ENCODE results near the gene MORN1. TPM values are rescaled to one million over a fixed set of nuclear protein-coding genes. Genes with fewer than 3 reads are reported as not detected.

MORN1 gene
- total RNA-seq, 1 experiment from 2014 or later: 5.4 TPM

DNA sequence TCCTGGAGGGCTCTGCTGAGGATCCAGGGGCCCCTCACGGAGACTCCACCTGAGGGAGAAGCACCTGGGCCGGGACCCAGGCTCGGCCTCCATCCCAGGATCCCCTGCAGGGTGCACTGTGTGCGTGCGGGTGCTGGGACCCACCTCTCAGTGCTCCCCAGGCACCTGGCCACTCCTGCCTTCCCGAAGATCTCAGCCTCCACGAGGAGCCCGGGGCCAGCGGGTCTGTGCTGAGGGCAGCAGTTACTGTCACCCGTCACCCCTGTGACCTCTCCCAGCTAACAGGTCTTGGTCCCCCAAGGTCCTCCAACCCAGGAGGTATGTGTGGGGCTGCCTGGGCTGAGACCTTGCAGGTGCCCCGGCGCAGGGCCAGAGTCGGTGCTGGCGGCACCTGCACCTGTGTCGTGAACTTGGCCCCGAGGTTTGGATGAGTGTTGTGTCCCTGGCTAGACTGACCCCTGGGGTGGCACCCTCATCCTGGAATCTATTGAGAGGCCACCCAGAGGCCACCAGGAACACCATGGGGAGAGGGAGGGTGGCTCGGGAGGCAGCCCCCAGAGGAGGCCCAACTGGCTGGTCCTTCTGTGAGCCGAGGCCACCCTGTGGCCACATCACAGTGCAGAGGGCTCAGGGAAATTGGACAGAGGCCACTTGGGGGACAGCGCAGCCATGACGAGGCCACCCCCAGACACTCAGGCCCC lies 17.7 kb downstream of the MORN1 start:
- DNase-seq (ENCODE audit: low spot score): no peak

DNA sequence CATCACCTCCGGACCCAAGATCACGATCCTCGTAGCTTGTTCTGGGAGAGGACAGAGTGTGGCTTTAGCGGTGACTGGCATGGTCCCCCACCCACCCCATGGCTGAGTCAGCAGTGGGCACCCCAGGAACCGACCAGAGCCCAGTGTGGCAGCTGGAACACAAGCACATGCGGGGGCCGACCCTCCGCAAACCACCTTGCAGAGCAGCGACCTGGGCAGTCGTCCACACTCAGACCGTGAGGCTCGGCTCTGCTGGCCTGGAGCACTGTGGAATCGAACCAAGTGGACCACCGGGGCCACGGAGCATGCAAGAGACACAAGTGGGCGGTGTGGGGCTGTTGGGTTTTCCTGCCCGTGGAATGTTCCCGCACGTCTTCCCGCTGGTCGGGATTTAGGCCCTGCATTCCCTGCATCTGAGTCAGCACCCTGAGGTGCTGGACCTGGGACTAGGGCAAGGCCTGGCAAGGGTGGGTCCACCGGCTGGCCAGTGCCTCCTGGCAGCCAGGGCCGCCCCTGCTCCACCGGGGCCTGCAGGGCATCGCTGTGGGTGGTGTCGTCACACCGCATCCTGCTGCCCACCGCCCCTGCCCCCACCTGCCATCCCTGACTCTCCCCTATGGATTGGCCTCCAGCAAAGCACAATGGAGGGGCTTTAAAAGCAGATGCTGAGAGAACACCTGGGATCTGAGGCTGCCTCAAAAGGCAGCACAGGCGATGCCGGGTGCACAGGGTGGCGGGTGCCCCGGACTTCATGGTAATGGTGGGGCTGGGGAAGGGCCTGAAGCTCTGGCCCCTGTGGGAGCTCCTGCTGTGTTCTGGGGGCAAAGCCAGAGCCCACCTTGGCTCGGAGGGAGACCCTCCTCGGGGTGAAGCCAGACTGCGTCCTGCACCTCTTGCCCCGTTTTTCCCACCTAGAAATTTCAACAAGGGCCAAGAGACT lies 18.5 kb downstream of the MORN1 start:
- DNase-seq (ENCODE audit: low spot score): no peak

DNA sequence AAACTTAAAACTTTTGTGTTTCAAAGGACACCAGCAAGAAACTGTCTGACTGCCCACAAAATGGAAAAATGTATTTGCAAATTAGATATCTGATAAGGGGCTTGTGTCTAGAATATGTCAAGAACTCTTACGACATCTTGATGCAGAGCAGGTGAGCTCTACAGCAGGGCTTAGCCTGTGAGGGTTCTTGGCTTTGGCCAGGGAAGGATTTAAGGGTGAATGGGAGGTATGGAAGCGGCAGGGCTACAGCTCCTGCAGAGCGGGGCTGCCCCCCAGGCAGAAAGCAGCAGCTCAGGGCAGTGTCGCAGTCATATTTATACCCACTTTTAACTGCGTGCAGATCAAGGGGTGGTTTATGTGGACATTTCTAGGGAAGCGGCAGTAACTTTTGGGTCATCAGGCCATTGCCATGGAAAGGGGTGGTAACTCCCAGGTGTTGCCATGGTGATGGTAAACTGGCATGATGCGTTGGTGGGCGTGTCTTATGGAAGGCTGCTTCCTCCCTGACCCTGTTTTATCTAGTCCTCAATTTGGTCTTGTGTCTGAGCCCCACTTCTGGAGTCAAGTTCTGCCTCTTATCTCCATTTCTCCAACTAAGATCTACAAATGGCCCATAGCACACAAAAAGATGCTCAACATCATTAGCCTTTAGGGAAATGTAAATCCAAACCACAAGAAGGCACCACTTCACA lies 23.2 kb downstream of the MORN1 start:
- DNase-seq (ENCODE audit: low spot score): no peak

DNA sequence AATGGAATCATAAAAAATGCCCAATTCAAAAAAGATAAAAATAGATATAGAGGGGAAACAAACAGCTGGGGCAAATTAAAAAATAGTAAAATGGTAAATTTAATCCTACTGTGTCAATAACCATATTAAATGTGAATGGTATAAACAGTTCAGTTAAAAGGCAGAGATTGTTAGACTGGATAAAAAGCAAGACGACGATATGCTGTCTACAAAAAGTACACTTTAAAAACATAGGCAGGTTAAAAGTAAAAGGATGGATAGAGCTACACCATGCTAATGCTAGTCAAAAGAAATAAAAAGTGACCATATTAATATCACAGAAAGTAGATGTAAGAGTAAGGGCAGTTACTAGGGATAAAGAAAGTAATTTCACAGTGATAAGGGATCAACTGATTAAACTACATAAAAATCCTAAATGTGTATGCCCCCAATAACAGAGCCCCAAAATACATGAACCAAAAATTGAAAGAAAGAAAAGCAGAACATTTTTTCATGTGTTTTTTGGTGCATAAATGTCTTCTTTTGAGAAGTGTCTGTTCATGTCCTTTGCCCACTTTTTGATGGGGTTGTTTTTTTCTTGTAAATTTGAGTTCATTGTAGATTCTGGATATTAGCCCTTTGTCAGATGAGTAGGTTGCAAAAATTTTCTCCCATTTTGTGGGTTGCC lies 27.4 kb downstream of the MORN1 start:
- DNase-seq (ENCODE audit: low spot score): no peak

DNA sequence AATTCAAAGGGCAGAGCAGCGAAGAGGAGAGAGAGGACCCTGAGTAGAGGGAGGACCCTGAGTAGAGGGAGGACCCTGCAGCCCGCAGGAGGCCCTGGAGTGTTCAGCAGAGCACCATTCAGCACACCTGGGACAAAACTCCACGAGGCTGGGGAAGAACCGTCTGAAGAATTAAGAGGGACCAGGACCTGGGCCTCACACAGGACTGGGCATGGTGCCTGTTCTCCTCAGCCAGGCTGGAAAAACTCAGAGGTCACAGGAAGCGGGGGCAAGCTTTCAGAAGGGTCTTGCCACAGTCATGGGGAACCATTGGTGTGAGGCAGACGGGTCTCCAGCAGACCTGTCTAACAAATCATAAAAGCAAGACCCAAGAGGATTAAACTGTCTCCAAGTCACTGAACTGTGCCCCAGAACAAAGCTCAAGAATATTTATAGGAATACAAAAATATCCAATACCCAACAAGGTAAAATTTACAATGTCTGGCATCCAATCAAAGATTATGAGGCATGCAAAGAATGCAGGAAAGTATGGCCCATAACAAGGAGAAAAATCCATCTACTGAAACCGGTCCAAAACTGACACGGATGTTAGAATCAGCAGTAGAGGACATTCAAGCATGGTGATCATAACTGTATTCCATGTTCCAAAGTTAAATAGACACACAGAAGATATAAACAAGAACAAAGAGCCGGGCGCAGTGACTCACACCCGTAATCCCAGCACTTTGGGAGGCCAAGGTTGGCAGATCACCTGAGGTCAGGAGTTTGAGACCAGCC lies 30.6 kb downstream of the MORN1 start:
- no peak for DNase-seq (ENCODE audit: low spot score)

DNA sequence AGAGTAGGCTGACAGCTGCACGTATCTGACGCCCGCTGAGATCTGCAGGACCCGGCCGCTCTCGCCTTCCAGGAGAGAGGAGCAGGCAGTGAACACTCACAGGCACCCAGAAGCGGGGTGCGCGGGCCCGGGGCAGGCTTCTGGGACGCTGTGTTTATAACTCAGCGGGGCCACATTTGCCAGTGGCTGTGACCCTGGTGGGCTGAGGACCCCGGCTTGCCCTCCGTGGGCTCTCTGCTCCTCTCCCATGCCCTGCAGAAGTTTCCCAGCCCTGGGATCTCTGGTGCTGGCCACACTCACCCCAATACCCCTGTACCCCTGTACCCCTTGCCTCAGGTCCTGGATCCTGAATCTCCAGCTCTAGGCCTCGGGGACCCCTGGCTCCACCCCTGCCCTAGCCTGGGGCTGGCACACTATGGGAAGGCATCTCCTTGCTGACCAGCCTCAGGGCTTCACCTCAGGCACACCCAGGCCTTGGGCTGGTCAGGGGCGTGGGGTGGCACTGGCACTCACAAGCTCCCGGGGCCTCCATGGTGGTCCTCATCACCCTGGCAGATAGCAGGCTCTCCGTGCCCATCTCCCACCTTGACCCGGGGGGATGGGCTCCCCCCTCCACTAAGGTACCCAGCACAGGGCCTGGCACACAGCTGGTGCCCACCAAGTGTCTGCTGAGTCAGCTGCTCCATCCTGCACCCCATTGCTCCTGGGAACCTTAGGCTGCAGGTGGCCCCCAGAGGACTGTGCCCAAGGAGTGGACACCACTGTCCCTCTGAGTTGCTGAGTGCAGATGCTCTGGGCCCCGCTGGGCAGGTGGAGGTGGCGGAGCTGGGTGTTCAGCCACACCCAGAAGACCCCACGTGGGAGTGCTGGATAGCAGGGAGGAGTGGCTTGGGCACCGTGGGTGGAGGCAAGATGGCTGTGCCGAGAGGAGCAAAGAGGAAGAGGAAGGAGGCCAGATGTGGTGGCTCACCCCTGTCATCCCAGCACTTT lies 32.4 kb downstream of the MORN1 start:
- no peak for DNase-seq (ENCODE audit: low spot score)

DNA sequence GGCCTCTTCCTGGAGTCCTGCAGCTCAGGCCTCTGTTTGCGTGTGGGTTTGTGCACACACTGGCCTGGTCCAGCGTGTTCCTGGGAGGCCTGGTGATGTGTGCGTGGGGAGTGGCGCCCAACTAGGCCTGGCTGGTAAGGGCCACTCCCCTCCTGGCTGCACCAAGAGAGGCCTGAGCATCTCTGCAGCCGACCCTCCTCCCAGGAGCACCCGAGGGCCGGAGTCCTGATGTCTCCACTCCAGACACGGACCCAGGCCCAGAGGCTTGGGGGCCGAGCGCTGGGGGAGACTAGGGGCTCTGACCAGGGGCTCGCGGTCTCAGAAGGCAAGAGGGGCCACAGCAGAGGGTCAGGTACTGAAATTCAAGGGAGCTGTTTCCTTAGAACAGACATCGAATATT lies 33.3 kb downstream of the MORN1 start:
- DNase-seq (ENCODE audit: low spot score): no peak

DNA sequence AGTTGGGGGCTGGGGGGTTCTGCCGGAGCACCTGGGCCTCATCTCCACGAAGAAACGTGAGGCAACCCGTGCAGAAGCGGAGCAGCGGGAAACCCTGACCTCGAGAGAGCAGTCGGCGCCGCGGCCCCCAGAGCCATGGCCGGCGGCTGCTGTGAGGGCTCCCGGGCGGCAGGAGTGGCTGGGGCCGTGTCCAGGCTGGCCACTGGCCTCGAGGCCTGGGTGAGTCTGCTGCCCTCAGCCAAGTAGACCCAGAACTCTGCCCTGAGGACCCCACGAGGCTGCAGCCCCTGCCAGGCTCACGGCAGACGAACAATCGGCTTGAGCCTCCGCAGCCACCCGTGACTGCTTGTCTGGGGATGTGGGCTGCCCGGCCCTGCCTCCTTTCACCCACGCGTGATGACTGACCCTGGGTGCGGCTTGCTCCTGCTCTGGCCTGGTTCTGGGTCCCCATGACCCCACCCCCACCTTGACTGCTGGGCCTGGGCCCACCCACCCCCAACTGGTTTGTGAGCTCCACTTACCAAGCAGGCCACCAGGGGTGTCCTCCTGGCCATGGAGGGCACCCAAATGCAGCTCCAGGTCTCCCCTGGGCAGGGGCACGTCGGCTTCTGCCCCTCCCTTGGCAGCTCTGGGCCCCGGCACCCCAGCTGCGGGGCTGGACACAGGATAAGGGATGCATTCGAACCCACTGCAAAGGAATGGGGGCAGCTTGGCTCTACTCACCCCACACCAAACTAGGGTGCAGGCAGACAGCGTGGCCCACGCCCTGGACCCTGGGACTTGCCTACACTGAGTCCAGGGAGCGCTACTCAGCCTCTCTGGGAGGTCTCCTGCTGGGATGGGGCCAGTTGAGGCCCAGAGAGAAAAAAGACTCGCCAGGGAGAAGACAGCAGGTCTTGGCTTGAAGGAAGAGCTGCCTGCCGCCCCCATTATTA lies 34.2 kb downstream of the MORN1 start:
- no peak for DNase-seq (ENCODE audit: low spot score)

DNA sequence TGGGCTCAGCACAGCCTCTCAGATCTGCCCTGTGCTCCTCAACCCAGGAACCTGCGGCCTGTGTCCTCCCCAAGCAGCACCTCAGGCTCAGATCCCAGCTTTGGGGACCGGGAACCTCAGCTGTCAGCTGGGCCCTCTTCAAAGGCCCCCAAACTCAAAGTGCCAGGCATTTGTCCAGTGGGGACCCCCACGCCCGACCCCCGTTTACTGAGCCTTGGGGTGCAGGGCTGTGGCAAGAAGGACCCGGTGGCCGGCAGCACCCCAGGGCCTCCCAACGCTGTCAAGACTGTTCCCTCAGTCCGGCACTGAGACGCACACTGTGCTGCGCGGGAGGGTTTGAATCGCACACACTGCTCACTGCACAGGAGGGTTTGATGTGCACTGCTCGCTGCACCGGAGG lies 35.0 kb downstream of the MORN1 start:
- no peak for DNase-seq (ENCODE audit: low spot score)

DNA sequence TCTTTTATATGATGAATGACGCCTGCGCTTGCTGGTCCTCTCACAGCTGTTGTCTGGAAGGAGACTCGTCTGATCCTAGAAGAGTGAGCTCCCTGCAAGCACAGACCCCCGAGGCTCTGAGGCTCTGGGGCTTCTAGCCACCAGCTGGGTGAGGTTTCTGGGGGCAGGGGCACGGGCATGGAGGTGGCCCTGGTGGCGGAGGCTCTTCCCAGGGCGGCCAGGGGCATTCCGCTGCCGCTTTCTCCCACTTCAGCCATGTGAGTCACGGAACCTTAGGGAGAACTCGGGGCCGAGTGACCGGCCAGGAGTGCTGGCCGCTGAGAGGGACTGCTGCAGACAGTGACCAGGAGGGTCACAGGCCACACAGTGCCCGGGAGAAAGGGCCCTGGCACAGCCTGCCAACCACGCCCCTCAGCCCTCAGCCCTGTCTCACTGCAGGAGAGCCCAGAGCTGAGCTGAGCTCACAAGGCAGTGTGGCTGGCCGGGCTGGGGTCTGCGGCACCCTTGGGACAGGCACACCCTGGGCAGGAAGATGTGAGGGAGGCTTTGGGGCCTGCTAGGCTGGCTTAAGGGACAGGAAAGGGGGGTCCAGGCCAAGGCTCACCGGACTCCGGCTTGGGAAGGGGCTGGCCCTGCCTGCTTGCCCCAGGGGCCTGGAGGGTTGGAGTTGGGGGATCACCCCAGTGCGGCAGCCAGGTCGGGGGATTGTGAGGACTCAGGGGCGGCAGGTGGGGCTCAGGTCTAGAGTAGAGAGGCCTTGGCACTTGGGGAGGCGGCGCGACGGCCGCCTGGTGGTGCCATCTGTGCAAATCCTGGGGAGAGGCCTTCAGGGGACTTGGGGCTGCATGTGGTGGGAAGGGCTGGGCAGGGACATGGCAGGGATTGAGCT lies 35.7 kb downstream of the MORN1 start:
- no peak for DNase-seq (ENCODE audit: low spot score)

DNA sequence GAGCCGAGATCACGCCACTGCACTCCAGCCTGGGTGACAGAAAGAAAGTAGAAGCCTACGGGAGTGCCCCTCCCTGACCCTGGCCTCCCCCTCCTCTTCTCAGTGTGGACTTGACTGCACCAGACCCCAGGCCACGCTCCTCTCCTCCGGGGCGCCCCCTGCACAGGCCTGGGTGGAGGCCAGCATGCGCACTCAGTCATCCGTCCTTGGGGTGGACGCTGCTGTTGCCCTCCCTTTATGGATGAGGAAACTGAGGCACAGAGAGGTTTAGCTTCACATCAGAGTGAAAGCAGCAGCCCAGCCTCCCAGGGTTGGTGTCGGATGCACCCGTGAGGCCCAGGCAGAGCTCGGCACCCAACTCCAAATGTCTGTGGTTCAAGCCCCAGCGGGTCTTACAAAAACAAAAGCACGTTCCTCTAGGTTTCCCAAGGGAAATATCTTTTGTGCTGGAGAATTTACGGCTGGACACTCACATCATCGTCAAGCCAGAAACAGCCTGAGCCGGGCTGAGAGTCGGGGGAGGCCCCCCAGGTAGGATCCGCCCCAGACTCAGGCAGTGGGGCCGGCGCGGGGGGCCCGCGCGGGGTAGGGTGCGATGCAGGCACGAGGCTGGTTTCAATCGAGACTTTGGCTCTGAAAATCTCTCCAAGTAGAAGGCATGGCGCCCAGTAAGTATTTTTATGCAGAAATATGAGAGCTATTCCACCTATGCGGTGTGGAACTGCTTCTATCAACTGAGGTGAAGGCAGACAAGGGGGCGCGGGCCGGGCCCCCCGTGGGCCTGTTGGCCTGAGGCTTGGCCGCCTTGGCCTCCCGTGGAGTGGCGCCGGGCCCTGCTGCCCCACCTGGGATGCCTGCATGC lies 36.6 kb downstream of the MORN1 start:
- DNase-seq (ENCODE audit: low spot score): no peak

DNA sequence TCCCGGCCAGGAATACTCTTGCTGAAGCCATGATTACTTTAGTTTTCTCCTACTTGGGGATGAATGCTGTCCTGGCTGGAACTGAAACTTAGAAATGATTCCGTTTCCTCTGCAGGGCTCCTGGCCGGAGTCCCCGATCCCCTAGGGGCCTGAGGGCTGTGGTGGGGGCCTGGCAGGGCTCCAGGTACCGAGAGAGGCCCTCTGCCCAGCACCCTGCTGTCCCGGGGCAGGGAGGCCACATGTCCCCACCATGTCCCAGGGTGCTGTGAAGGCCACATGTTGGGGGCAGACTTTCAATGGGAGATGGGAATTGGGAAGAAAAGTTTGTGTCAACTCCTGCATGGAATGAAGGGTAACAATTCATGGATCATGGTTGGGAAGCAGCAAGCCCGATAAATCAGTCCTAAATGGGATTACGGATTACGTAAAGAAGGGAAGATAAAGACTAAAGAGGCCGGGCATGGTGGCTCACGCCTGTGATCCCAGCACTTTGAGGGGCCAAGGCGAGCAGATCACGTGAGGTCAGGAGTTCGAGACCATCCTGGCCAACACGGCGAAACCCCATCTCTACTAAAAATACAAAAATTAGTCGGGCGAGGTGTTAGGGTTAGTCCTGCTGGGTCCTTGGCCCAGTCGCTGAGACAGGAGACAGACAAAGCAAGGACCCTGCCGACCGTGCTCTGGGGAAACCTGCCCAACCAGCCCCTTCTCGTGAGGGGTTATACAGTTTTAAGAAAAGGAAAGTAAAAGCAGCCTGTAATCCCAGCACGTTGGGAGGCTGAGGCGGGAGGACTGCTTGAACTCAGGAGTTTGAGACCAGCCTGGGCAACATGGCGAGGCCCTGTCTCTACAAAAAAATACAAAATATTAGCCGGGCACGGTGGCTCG lies 37.6 kb downstream of the MORN1 start:
- DNase-seq (ENCODE audit: low spot score): no peak

DNA sequence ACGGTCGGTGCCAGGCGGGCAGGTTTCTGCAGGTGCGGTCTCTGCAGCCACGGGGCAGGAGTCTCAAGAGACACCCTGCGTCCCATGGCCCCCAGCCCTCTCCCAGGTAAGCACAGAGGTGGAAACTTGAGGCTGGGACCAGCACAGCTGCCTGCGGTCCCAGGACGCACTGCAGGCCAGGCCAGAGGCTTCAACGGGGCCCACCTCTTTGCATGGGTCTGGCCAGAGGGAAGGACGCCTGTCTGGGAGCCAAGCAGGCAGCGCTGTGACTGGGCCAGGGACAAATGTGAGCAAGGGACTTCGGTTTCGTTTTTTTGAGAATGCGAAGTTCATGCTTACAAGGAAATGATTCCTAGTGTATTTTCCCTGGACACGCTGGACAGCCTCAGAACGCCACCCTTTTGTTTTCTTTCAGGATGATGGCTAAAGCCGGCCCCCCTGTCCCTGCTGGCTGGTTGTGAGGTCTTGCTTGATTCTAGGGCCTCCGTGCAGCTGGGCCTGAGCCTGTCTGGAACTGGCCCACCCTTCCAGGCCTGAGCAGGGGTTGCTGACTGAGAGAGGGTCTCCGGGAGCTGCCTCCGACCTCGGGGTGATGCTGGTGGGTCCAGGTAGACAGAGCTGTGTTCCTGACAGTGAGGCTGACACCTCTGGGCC lies 38.3 kb downstream of the MORN1 start:
- DNase-seq (ENCODE audit: low spot score): no peak

DNA sequence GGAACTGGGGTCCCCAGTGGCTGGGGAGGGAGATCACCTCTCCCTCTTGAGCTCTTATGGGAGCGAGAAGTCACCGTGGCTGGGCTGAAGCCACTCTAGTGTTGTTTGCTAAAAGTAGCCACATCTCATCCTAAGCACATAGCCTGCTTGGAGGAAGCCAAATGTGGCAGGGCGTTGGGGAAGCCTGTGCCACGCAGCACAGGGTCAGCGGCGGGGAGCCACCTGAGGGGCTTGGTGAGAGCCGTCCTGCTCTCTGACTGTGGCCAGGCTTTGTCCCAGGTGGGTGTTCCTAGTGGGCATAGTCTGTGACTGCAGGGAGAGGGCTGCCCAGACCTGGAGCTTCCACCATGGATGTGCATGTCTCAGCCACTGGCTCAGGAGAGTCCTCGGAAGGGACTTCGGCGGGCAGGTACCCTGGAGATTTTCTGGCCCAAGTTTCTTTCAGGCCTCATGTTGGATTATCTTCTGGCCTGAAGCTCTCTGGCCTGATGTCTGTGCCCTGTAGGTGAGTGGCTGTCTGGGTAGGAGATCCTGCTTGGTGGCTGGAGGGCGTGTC lies 38.9 kb downstream of the MORN1 start:
- DNase-seq (ENCODE audit: low spot score): no peak

DNA sequence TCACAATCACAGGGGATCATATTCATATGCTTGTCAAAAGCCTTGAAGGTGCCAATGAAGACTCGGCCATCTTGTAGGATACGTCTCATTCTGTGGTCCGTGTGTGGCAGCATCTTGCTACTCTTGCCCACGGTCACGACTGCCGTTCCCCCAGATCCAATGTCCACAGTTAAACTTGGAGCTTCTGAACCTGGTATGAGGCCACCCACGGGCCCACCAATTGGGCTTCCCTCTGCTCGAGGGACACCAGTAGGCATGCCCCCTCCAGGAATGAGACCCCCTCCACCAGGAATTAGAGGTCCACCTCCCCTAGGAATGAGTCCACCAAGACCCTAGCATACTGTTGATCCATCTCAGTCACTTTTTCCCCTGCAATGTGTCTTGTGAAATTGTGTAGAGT lies 39.6 kb downstream of the MORN1 start:
- DNase-seq (ENCODE audit: low spot score): no peak
